Measurements from ENCODE around the gene PFKL. TPM values are rescaled to one million over a fixed set of nuclear protein-coding genes. Genes with fewer than 3 reads are reported as not detected.
A peak's percentile ranks its signal among the peaks of the same experiment; 100 is the strongest.

The PFKL gene
- total and polyA plus RNA-seq, 8 donors: 80.3 to 116 (median 93.5) TPM

- Histone ChIP-seq H3K4me1 (peaks cover 0 to 4% of the 10 kb centered on the region in 2 donors), H3K27me3 (no peaks in the 10 kb centered on the region), H3K9me3 (no peaks in the 10 kb centered on the region), H3K27ac (no peak overlapping the region), H3K4me3 (no peak overlapping the region), H3K36me3 (peaks cover 0 to 100% of the 10 kb centered on the region in 2 donors)
- no peak for TF ChIP-seq CTCF (IDR thresholded peaks at IDR 0.05)
- intact Hi-C loops (cut with DNase I): no loop called here
- DNase-seq (peak in 1 of 4 donors; percentile 74), ATAC-seq (no peak)
Measured at GRCh38 chr21:44322621-44323325, 22.9 kb downstream of the PFKL start.

GRCh38 chr21:44323591-44323990 is 23.7 kb downstream of the PFKL start:
- H3K9me3 ChIP-seq: no peaks in the 10 kb centered on the region
- TF ChIP-seq CTCF (IDR thresholded peaks at IDR 0.05): no peak
- no peaks in the 10 kb centered on the region for H3K27me3 ChIP-seq
- no peak for ATAC-seq
- H3K4me3 ChIP-seq: no peak overlapping the region
- H3K36me3 ChIP-seq: peaks cover 0 to 98% of the 10 kb centered on the region in 2 donors
- peak in 1 of 4 donors; percentile 72 for DNase-seq
- peaks cover 0 to 4% of the 10 kb centered on the region in 2 donors for H3K4me1 ChIP-seq
- intact Hi-C loops (cut with DNase I): no loop called here
- no peak overlapping the region for H3K27ac ChIP-seq

GRCh38 chr21:44324106-44324853 is 24.4 kb downstream of the PFKL start:
- no peaks in the 10 kb centered on the region for H3K9me3 ChIP-seq
- no peaks in the 10 kb centered on the region for H3K27me3 ChIP-seq
- H3K27ac ChIP-seq: no peak overlapping the region
- no peak for TF ChIP-seq CTCF (IDR thresholded peaks at IDR 0.05)
- peaks cover 0 to 4% of the 10 kb centered on the region in 2 donors for H3K4me1 ChIP-seq
- no peak overlapping the region for H3K4me3 ChIP-seq
- no peak for ATAC-seq
- peak in 1 of 4 donors; percentile 54 for DNase-seq
- intact Hi-C loops (cut with DNase I): no loop called here
- H3K36me3 ChIP-seq: peaks cover 0 to 91% of the 10 kb centered on the region in 2 donors

- H3K27ac ChIP-seq: no peak overlapping the region
- ATAC-seq (no peak), DNase-seq (peak in 1 of 4 donors; percentile 76)
- no peaks in the 10 kb centered on the region for H3K27me3 ChIP-seq
- no peaks in the 10 kb centered on the region for H3K9me3 ChIP-seq
- TF ChIP-seq CTCF (IDR thresholded peaks at IDR 0.05): no peak
- H3K36me3 ChIP-seq: peaks cover 0 to 86% of the 10 kb centered on the region in 2 donors
- H3K4me3 ChIP-seq: no peak overlapping the region
- H3K4me1 ChIP-seq: peaks cover 0 to 4% of the 10 kb centered on the region in 2 donors
- intact Hi-C loops (cut with DNase I): no loop called here
Measured at GRCh38 chr21:44324854-44325107, 24.9 kb downstream of the PFKL start.

Data from left lung (tissue), 10 donors.